Measurements from ENCODE around the gene PYGM.

Gene PYGM

DNA sequence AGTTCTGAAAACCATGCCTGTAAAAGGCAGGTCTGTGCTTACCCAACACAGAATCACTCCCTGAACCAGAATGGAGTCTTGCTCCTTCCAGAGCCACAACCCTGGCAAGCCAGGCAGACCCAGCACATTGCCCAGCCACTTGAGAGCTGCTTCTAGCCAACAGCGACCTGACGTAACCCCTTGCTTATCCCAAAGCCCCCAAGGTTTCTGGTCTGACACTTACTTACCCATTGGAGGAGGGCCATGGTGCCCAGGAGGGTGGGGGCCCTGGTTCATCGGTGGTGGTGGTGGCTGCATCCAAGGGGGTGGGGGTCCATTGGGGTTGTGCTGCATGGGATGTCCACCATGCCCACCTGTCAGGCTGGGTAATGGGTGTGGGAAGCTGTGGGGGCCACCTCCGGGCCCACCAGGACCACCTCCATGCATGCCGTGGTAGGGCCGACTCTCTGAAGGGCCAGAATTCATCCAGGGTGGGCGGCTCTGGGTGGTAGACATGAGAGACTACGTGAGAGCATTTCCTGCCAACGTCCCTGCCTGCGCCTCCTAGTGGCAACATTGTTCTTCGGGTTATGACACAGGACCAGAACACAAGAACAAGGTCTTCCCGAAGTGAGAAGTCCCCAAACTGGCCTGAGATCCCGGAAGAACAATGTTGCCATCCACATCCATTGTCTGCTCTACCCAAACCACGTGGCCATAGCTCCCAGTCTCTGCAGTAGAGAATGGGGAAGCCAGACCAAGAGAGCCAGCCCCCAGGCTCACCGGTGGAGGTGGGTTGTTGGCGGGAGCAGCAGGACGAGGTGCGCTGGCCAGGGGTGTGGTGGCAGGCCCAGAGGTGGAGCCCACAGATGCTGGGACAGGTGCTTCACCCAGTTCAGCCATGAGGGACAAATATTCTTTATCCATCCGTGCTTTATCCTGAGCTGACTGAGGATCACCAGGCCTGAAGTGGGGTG lies 7.8 kb upstream of the PYGM start:
- Mint-ChIP-seq H3K36me3 (peaks cover 58% of the 10 kb centered on the region), H3K4me3 (peak overlapping the region; percentile 46), H3K9me3 (no peaks in the 10 kb centered on the region), H3K4me1 (peaks cover 61% of the 10 kb centered on the region), H3K27ac (peak overlapping the region; percentile 82), H3K27me3 (no peaks in the 10 kb centered on the region)
- peak; percentile 11 for ATAC-seq (ENCODE audit: low read depth)
- DNase-seq (ENCODE audit: low spot score in 2 of 2): peak; percentile 79 to 80

DNA sequence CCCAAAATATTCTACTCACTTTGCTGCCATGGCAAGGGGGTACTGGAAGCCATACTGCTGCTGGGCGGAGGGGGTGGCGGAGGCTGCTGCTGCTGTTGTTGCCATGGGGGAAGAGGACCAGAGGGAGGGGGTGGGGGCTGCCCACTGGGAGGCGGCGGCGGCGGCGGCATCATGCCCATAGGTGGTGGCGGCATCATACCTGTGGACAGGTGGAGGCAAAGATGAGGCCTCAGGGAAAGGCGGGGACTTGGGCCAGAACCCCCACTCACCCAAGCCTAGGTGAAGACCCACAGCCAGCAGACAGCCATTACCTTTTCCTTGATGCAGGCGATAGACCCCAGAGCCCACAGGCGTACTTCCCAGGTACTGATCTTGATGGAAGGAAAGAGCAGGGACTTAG lies 7.1 kb upstream of the PYGM start:
- Mint-ChIP-seq H3K27me3 (no peaks in the 10 kb centered on the region), H3K4me1 (peaks cover 62% of the 10 kb centered on the region), H3K27ac (peak overlapping the region; percentile 82), H3K9me3 (no peaks in the 10 kb centered on the region), H3K4me3 (no peak overlapping the region), H3K36me3 (peaks cover 54% of the 10 kb centered on the region)
- ATAC-seq (ENCODE audit: low read depth): no peak
- DNase-seq (ENCODE audit: low spot score in 2 of 2): no peak

DNA sequence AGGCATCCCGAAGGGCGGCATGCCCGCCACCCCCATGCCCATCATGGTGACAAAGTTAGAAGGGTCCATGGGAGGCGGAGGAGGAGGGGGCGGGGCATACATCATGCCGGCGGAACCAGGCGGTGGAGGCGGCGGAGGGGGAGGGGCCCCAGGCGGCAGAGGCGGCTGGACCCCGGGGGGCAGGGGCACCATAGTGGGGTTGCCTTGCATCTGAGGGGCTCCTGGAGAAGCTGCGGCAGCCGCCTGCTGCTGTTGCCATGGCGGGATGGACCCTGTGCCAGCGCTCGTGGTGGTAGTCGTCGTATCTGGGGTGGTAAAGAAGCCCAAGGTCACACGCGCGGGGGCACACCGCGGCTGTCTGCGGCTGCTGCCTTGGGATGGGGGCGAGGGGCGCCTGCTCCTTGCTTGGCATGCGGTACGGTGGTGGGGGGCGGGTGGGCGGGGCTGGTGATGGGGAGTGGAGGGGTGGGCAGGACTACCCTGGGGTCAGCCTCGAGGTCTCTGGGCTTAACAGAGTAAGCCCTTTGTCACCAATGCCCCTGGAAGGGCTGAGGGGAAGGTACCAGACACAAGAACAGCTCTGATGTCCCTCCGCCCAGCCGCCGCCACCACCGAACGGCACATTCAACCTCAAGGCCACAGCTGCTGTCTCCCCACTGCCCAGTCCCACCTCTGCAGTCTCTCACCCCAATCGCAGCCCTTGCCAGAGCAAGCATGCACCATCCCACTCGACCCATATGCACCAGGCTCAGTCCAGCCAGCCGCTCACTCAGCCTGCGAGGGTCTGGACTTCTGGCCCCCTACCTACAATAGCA lies 6.3 kb upstream of the PYGM start:
- ATAC-seq (ENCODE audit: low read depth) (no peak), DNase-seq (ENCODE audit: low spot score in 2 of 2) (no peak)
- peak overlapping the region; percentile 82 for H3K27ac Mint-ChIP-seq
- H3K4me3 Mint-ChIP-seq: peak overlapping the region; percentile 29
- H3K9me3 Mint-ChIP-seq: no peaks in the 10 kb centered on the region
- H3K36me3 Mint-ChIP-seq: peaks cover 50% of the 10 kb centered on the region
- H3K27me3 Mint-ChIP-seq: no peaks in the 10 kb centered on the region
- H3K4me1 Mint-ChIP-seq: peaks cover 61% of the 10 kb centered on the region

- H3K4me1 Mint-ChIP-seq: peaks cover 61% of the 10 kb centered on the region
- no peaks in the 10 kb centered on the region for H3K9me3 Mint-ChIP-seq
- peak overlapping the region; percentile 88 for H3K27ac Mint-ChIP-seq
- no peak for DNase-seq (ENCODE audit: low spot score in 2 of 2)
- no peak for ATAC-seq (ENCODE audit: low read depth)
- no peaks in the 10 kb centered on the region for H3K27me3 Mint-ChIP-seq
- peak overlapping the region; percentile 67 for H3K4me3 Mint-ChIP-seq
- H3K36me3 Mint-ChIP-seq: peaks cover 44% of the 10 kb centered on the region
These were observed 5.6 kb upstream of the PYGM start for GRCh38 chr11:64765291-64765850.

- Mint-ChIP-seq H3K36me3 (peaks cover 42% of the 10 kb centered on the region), H3K9me3 (no peaks in the 10 kb centered on the region)
- DNase-seq (ENCODE audit: low spot score in 2 of 2): no peak
These were observed 5.0 kb upstream of the PYGM start for GRCh38 chr11:64764753-64765152.

GRCh38 chr11:64764040-64764611 lies 4.4 kb upstream of the PYGM start:
- ATAC-seq (ENCODE audit: low read depth) (peak; percentile 68), DNase-seq (ENCODE audit: low spot score in 2 of 2) (peak; percentile 42 to 56)
- peaks cover 37% of the 10 kb centered on the region for H3K36me3 Mint-ChIP-seq
- H3K4me3 Mint-ChIP-seq: peak overlapping the region; percentile 82
- no peaks in the 10 kb centered on the region for H3K9me3 Mint-ChIP-seq
- H3K27ac Mint-ChIP-seq: peak overlapping the region; percentile 88
- peaks cover 65% of the 10 kb centered on the region for H3K4me1 Mint-ChIP-seq
- H3K27me3 Mint-ChIP-seq: no peaks in the 10 kb centered on the region

More at GRCh38 chr11:64764753-64765152, 5.0 kb upstream of the PYGM start:
- Mint-ChIP-seq H3K27ac (peak overlapping the region; percentile 88), H3K4me3 (peak overlapping the region; percentile 82), H3K27me3 (no peaks in the 10 kb centered on the region), H3K4me1 (peaks cover 64% of the 10 kb centered on the region)
- no peak for ATAC-seq (ENCODE audit: low read depth)

DNA sequence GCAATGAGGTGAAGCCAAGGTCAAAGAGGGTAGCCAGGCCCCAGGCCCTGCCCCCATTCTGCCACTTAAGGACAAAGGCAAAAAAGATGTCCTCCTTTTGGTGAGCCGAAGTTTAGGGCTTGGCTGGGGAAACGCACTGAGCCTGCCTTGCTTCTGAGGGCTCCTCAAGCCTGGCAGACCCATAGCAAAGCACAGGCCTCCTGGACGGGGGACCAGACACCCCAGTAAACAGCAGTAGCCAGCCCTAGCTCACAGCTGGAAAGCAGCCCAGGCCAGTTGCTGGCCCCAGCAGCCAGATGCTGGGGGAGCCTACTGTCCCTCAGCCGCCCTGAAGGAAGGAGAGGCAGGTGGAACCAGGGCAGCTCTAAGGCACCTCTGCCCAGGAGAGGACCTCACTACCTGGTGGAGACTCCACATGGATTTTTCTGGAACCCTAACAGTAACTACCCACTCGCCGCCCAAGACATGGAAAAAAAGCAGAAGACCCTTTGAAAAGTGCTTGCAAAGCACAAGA lies 3.8 kb upstream of the PYGM start:
- Mint-ChIP-seq H3K4me1 (peaks cover 63% of the 10 kb centered on the region), H3K27ac (peak overlapping the region; percentile 88), H3K36me3 (peaks cover 32% of the 10 kb centered on the region), H3K27me3 (no peaks in the 10 kb centered on the region), H3K9me3 (no peaks in the 10 kb centered on the region), H3K4me3 (peak overlapping the region; percentile 82)
- DNase-seq (ENCODE audit: low spot score in 2 of 2) (no peak), ATAC-seq (ENCODE audit: low read depth) (no peak)

- no peaks in the 10 kb centered on the region for H3K27me3 Mint-ChIP-seq
- H3K36me3 Mint-ChIP-seq: peaks cover 25% of the 10 kb centered on the region
- H3K4me1 Mint-ChIP-seq: peaks cover 58% of the 10 kb centered on the region
- H3K9me3 Mint-ChIP-seq: no peaks in the 10 kb centered on the region
- peak overlapping the region; percentile 88 for H3K27ac Mint-ChIP-seq
- peak overlapping the region; percentile 78 for H3K4me3 Mint-ChIP-seq
- ATAC-seq (ENCODE audit: low read depth) (peak; percentile 41), DNase-seq (ENCODE audit: low spot score in 2 of 2) (peak in 1 of 2 donors; percentile 44)
These were observed 3.1 kb upstream of the PYGM start for GRCh38 chr11:64762674-64763525.

DNA sequence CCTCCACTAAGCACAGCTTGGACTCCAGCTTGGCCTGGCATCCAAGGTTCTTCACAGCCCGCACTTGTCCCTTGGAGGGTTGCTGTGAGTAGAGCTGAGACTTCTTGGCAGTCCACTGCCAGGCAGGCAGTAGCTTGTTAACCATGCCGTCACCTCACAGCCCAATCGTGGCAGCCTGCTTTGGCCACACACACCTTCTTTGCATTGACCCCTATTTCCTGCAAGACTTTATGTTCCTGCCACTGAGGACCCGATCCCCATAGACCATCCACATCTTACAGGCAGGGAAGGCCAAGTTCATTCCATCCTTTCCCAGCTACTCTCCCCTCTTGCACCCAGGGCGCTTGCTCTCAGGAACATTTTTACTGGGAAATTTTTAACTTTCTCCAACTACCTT lies 2.5 kb upstream of the PYGM start:
- Mint-ChIP-seq H3K4me1 (peaks cover 57% of the 10 kb centered on the region), H3K9me3 (no peaks in the 10 kb centered on the region), H3K36me3 (peaks cover 21% of the 10 kb centered on the region), H3K27me3 (no peaks in the 10 kb centered on the region), H3K27ac (peak overlapping the region; percentile 88), H3K4me3 (peak overlapping the region; percentile 78)
- peak; percentile 7 for ATAC-seq (ENCODE audit: low read depth)
- no peak for DNase-seq (ENCODE audit: low spot score in 2 of 2)

DNA sequence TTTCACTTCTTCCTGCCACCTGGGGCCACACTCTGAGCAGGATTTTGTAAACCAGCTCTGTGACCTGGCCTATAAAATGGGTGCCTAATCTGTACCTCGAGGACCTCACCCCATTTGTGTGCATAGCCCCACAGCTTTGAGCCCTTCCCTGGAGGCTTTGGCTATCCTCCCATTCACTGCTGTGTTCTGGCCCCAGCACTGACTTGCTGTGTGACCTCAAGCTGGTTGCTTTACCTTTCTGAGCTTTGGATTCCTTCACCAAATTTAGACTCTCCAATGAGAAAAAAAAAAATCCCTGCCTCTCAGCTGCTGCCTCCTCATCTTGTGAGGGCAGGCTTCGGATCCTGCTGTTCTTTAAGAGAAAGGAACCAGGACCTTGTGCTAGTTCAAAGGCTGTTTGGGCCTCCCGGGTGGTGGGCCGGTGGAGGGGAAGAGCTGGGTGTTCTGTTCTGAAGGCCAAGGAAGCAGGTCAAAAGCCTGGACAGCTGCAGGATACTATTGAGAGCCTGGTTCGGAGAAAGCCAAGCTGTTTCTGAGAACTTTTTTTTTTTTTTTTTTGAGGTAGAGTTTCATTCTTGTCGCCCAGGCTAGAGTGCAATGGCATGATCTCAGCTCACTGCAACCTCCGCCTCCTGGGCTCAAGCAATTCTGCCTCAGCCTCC lies 1.1 kb upstream of the PYGM start:
- H3K27me3 Mint-ChIP-seq: no peaks in the 10 kb centered on the region
- H3K27ac Mint-ChIP-seq: peak overlapping the region; percentile 41
- DNase-seq (ENCODE audit: low spot score in 2 of 2) (no peak), ATAC-seq (ENCODE audit: low read depth) (no peak)
- peaks cover 18% of the 10 kb centered on the region for H3K36me3 Mint-ChIP-seq
- H3K4me1 Mint-ChIP-seq: peaks cover 53% of the 10 kb centered on the region
- H3K4me3 Mint-ChIP-seq: peak overlapping the region; percentile 47
- no peaks in the 10 kb centered on the region for H3K9me3 Mint-ChIP-seq

- Mint-ChIP-seq H3K4me3 (no peak overlapping the region), H3K9me3 (no peaks in the 10 kb centered on the region), H3K36me3 (peaks cover 5% of the 10 kb centered on the region), H3K27ac (peak overlapping the region; percentile 76), H3K27me3 (no peaks in the 10 kb centered on the region), H3K4me1 (peaks cover 41% of the 10 kb centered on the region)
- ATAC-seq (ENCODE audit: low read depth) (no peak), DNase-seq (ENCODE audit: low spot score in 2 of 2) (no peak)
These were observed 548 bp downstream of the PYGM start for GRCh38 chr11:64759131-64759721.
